GM12878 (cell line): ENCODE results near the gene ACSM6. TPM values are rescaled to one million over a fixed set of nuclear protein-coding genes. Genes with fewer than 3 reads are reported as not detected.

Experiments
- FOS ChIP-seq: IDR thresholded peaks from 3 replicates; pipeline ENCODE4 v1.6.1; 2011; ENCODE audit warnings: borderline replicate concordance; ENCODE audit not compliant: insufficient read length; ENCODE audit errors: extremely low read depth
- RFX5 ChIP-seq: IDR thresholded peaks from 2 replicates; pipeline ENCODE4 v1.6.1; 2011; ENCODE audit warnings: low read depth, low read length, improper control_type of control experiment
- polyA plus RNA-seq, 11 experiments: library from polyadenylated mRNA; depleted of rRNA in 4 of 11; unstranded in 6 of 11; stranded (reverse) in 5 of 11; fragments of >200 nt; fragmentation: Nextera tagmentation in 4 of 11; fragmentation: Illumina TruSeq in 1 of 11; extraction: Ambion mirVana in 4 of 11; extraction: Trizol in 1 of 11; gene quantifications; 1 replicate in 1 of 11; 2 replicates in 10 of 11; pipeline versions ENCODE4 v1.2.1 to v1.2.3, GENCODE V29; 2011 to 2016; ENCODE audit warnings: inconsistent platforms in 2 of 11, missing spikeins in 2 of 11, low read depth in 1 of 11
- total RNA-seq, 4 experiments: library from RNA; depleted of rRNA in 3 of 4; stranded (reverse); fragments of >200 nt in 3 of 4; fragmentation: Illumina TruSeq in 1 of 4; extraction: Trizol in 1 of 4; gene quantifications; 2 replicates each; pipeline versions ENCODE4 v1.2.1 to v1.2.3, GENCODE V29; 2013 to 2021
- TF ChIP-seq, protein P1 (sequence below): IDR thresholded peaks from 2 replicates; pipeline ENCODE4 v1.6.1; 2012; ENCODE audit warnings: mild to moderate bottlenecking, low read depth, low read length
- TF ChIP-seq, protein P2 (sequence below): IDR thresholded peaks from 2 replicates; pipeline ENCODE4 v1.6.1; 2011; ENCODE audit warnings: low read depth, mild to moderate bottlenecking, low read length, moderate library complexity, borderline replicate concordance; ENCODE audit errors: extremely low read depth
- TF ChIP-seq, protein P3 (sequence below), 3 experiments: IDR thresholded peaks in 2 of 3; conservative IDR thresholded peaks in 1 of 3; 2 replicates each; pipeline ENCODE4 v1.5.1; 2011; ENCODE audit warnings: low read depth in 3 of 3, low read length in 3 of 3, mild to moderate bottlenecking in 3 of 3, control low read depth in 2 of 3, moderate library complexity in 2 of 3, inconsistent platforms in 1 of 3, mixed read lengths in 1 of 3; ENCODE audit not compliant: control insufficient read depth in 2 of 3, insufficient read depth in 1 of 3; ENCODE audit errors: extremely low read depth in 1 of 3

Gene ACSM6
- total and polyA plus RNA-seq, 10 of the 15 experiments (the other 5 are each of a cell fraction or from before 2014, with no cell fraction given) = 0.06 to 0.21 (median 0.20) TPM; not detected in 7

DNA sequence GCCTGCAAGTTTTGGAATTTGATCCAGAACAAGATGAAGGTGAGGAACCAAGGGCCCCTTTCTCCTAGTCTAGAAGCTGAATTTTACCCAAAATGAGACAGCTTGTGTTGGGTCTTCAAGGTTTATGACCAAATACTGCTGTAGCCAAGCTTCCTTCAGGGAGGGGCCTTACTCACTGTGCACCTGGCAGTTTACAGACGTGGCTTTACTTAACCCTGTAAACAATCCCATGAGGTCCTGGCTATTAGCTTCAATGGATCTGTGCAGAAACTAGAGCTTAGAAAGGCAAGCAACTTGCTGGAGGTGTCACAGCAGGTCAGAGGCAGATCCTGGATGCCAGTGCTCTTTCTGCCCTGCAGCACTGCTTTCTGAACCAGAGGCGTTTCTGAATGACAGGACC is 50.1 kb downstream of the ACSM6 start (continued):
- TF ChIP-seq, protein P1, sequence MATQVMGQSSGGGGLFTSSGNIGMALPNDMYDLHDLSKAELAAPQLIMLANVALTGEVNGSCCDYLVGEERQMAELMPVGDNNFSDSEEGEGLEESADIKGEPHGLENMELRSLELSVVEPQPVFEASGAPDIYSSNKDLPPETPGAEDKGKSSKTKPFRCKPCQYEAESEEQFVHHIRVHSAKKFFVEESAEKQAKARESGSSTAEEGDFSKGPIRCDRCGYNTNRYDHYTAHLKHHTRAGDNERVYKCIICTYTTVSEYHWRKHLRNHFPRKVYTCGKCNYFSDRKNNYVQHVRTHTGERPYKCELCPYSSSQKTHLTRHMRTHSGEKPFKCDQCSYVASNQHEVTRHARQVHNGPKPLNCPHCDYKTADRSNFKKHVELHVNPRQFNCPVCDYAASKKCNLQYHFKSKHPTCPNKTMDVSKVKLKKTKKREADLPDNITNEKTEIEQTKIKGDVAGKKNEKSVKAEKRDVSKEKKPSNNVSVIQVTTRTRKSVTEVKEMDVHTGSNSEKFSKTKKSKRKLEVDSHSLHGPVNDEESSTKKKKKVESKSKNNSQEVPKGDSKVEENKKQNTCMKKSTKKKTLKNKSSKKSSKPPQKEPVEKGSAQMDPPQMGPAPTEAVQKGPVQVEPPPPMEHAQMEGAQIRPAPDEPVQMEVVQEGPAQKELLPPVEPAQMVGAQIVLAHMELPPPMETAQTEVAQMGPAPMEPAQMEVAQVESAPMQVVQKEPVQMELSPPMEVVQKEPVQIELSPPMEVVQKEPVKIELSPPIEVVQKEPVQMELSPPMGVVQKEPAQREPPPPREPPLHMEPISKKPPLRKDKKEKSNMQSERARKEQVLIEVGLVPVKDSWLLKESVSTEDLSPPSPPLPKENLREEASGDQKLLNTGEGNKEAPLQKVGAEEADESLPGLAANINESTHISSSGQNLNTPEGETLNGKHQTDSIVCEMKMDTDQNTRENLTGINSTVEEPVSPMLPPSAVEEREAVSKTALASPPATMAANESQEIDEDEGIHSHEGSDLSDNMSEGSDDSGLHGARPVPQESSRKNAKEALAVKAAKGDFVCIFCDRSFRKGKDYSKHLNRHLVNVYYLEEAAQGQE = no peak
- TF ChIP-seq, protein P2, sequence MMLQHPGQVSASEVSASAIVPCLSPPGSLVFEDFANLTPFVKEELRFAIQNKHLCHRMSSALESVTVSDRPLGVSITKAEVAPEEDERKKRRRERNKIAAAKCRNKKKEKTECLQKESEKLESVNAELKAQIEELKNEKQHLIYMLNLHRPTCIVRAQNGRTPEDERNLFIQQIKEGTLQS = no peak
- TF ChIP-seq, protein P3, sequence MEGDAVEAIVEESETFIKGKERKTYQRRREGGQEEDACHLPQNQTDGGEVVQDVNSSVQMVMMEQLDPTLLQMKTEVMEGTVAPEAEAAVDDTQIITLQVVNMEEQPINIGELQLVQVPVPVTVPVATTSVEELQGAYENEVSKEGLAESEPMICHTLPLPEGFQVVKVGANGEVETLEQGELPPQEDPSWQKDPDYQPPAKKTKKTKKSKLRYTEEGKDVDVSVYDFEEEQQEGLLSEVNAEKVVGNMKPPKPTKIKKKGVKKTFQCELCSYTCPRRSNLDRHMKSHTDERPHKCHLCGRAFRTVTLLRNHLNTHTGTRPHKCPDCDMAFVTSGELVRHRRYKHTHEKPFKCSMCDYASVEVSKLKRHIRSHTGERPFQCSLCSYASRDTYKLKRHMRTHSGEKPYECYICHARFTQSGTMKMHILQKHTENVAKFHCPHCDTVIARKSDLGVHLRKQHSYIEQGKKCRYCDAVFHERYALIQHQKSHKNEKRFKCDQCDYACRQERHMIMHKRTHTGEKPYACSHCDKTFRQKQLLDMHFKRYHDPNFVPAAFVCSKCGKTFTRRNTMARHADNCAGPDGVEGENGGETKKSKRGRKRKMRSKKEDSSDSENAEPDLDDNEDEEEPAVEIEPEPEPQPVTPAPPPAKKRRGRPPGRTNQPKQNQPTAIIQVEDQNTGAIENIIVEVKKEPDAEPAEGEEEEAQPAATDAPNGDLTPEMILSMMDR (IDR thresholded peaks at IDR 0.05 in 2 of 3, conservative IDR thresholded peaks at IDR 0.05 in 1 of 3; ENCODE audit: control insufficient read depth in 2 of 3, extremely low read depth in 1 of 3, insufficient read depth in 1 of 3, low read depth in 3 of 3, low read length in 3 of 3) = no peak
- TF ChIP-seq RFX5 (no peak), FOS (no peak)
